Kidney (tissue), 14 donors: ENCODE results near the gene ADD2. TPM values are rescaled to one million over a fixed set of nuclear protein-coding genes. Genes with fewer than 3 reads are reported as not detected.

ENCODE experiments used
- DNase-seq, 5 donors: peaks; one replicate each; pipeline ENCODE4 v3.0.0-alpha.2; 2013 to 2020
- FAIRE-seq: peaks from 2 replicates; lab custom pipeline; 2012; peaks lifted over from hg19 to GRCh38; lab: Jason Lieb, UNC
- H3K27ac ChIP-seq, 2 donors: one replicate each; pipeline ENCODE4 v1.7.0; 2013; ENCODE audit warnings: low read depth in 2 of 2, low read length in 2 of 2, inconsistent platforms in 1 of 2
- H3K27me3 ChIP-seq: one replicate; pipeline ENCODE4 v1.7.1; 2013; ENCODE audit warnings: low read length, inconsistent platforms; ENCODE audit not compliant: control insufficient read depth, insufficient read depth
- H3K36me3 ChIP-seq, 3 donors: one replicate each; pipeline versions ENCODE4 v1.7.0 to v1.7.1; 2013; ENCODE audit warnings: low read length in 3 of 3, control low read depth in 1 of 3, inconsistent platforms in 1 of 3; ENCODE audit not compliant: insufficient read depth in 3 of 3, control insufficient read depth in 2 of 3
- H3K4me1 ChIP-seq, 3 donors: one replicate each; pipeline versions ENCODE4 v1.7.0 to v1.7.1; 2013; ENCODE audit warnings: low read length in 3 of 3, inconsistent platforms in 1 of 3, low read depth in 1 of 3; ENCODE audit not compliant: control insufficient read depth in 2 of 3, insufficient read depth in 2 of 3
- H3K4me3 ChIP-seq, 3 donors: one replicate each; pipeline versions ENCODE4 v1.7.0 to v1.8.1; 2013; ENCODE audit warnings: low read length in 3 of 3, control low read depth in 1 of 3, inconsistent platforms in 1 of 3
- H3K9ac ChIP-seq, 3 donors: one replicate each; pipeline versions ENCODE4 v1.7.0 to v1.7.1; 2013; ENCODE audit warnings: low read length in 3 of 3, control low read depth in 1 of 3, inconsistent platforms in 1 of 3
- H3K9me3 ChIP-seq, 3 donors: one replicate each; pipeline versions ENCODE4 v1.7.0 to v1.7.1; 2013; ENCODE audit warnings: low read length in 3 of 3, control low read depth in 1 of 3, inconsistent platforms in 1 of 3; ENCODE audit not compliant: control insufficient read depth in 2 of 3, insufficient read depth in 1 of 3
- intact Hi-C: fragments of 100-400 bp; cut with DNase I; formaldehyde crosslinking; loops from one replicate; pipeline ENCODE4 v1.11.1; 2022
- polyA plus RNA-seq: library from polyadenylated mRNA; stranded (reverse); fragments of 350-450 nt; fragmentation: Illumina TruSeq; extraction: RNeasy Lipid Tissue Mini Kit (QIAGEN cat#74804); gene quantifications from one replicate; pipeline ENCODE4 v1.2.3, GENCODE V29; 2014; ENCODE audit warnings: low read depth, low replicate concordance; ENCODE audit not compliant: insufficient read depth
- total RNA-seq: library from RNA; stranded (reverse); fragmentation: NEBNext Ultra II Directional; extraction: Animal tissue kit (Norgen Biotek cat#: 25700); gene quantifications from one replicate; pipeline ENCODE4 v1.2.1, GENCODE V29; 2021
- TF ChIP-seq, protein P1 (sequence below): IDR thresholded peaks from 3 replicates; pipeline ENCODE4 v1.5.1; 2012; ENCODE audit warnings: mild to moderate bottlenecking, moderate library complexity, borderline replicate concordance; ENCODE audit not compliant: insufficient read depth; ENCODE audit errors: extremely low read depth
- donor health status: control.
- donor health status: control.
- donor health status: control.
- donor health status: control.
- donor health status: control.
- donor health status: DM: yes; HTN: yes; CAD: no.
- donor health status: Normal renal cell carcinoma (clear cell type).

The ADD2 gene
- total and polyA plus RNA-seq, 2 donors from 2014 or later, result 2.9 TPM; not detected in 1

DNA sequence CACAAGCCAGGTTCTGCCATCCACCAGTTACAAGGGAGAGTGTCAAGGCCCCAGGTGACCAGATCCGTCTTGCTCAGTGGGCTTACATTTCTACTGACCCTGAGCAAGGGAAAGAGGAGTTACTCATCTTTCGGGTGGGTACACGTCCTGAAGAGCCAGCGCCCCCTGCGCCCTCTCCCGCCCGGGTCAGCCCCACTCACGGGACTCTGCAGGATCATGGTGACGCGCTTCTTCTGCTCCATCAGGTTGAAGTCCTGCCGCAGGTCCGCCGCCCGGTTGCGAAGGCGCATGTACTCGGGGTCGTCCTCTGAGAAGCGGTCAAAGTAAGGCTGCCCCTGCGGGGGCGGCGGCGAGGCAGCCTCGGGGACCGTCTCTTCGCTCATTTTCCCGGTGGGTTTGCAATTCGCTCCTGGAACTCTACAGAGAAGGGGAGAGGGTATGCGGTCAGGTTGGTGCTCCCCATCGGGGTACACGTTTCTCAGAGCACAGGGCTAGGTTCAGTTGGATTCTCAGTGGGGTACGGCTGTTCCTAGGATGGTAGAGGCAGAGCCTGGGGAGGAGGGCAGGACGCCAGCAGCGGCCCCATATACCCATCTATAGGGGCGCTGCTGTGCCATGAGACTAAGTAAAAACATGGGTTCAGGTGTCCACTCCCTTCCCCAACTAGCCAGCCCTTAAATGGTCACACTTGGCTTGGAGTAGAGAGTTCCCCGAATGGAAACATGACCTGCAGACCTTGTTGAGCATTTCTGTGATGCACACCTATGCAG lies 61.8 kb downstream of the ADD2 start:
- no peak overlapping the region for H3K9ac ChIP-seq
- H3K36me3 ChIP-seq, result no peaks in the 10 kb centered on the region
- no peaks in the 10 kb centered on the region for H3K9me3 ChIP-seq
- no peak overlapping the region for H3K27ac ChIP-seq
- TF ChIP-seq, protein P1, sequence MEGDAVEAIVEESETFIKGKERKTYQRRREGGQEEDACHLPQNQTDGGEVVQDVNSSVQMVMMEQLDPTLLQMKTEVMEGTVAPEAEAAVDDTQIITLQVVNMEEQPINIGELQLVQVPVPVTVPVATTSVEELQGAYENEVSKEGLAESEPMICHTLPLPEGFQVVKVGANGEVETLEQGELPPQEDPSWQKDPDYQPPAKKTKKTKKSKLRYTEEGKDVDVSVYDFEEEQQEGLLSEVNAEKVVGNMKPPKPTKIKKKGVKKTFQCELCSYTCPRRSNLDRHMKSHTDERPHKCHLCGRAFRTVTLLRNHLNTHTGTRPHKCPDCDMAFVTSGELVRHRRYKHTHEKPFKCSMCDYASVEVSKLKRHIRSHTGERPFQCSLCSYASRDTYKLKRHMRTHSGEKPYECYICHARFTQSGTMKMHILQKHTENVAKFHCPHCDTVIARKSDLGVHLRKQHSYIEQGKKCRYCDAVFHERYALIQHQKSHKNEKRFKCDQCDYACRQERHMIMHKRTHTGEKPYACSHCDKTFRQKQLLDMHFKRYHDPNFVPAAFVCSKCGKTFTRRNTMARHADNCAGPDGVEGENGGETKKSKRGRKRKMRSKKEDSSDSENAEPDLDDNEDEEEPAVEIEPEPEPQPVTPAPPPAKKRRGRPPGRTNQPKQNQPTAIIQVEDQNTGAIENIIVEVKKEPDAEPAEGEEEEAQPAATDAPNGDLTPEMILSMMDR, result no peak
- intact Hi-C loops, result no loop called here
- no peaks in the 10 kb centered on the region for H3K4me1 ChIP-seq
- no peaks in the 10 kb centered on the region for H3K27me3 ChIP-seq
- H3K4me3 ChIP-seq, result no peak overlapping the region
- FAIRE-seq (no peak), DNase-seq (no peak)

DNA sequence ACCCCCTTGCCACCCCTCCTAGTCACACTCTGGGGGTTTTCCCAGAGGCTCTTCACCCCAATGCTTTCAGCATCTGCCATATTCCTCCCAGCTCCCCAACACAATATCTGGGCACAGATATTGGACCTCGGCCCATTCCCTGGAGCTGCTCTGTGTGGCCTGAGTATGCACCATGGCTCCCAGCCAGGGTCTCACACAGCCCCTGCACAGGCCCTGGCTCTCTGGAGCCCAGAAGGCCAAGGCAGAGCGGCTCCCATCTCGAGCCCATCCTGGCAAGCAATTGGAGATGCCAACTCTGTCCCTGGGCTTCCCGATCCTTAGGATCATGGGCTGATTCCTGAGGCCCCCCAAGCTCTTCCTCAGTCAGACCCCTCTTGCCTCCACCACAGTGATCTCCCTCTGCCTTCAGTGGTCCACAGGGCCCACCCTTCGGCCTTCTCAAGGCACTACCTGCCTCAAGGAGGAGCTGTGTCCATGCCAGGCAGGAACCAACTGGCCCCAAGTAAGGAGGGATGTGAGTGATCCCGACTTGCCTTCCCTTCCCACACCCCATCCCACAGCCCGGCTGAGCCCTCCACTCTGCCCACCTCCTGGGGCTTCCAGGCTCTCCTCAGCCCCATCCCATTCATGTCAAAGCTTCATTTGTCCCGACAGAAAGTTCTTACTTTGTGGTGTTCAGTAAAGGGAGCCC lies 62.7 kb downstream of the ADD2 start:
- no peak for FAIRE-seq
- H3K27ac ChIP-seq, result no peak overlapping the region
- H3K9me3 ChIP-seq, result no peaks in the 10 kb centered on the region
- no peaks in the 10 kb centered on the region for H3K4me1 ChIP-seq
- H3K36me3 ChIP-seq, result no peaks in the 10 kb centered on the region
- no peak for DNase-seq
- H3K9ac ChIP-seq, result no peak overlapping the region
- H3K4me3 ChIP-seq, result no peak overlapping the region
- intact Hi-C loops, result no loop called here
- H3K27me3 ChIP-seq, result no peaks in the 10 kb centered on the region
- TF ChIP-seq, protein P1, result no peak

DNA sequence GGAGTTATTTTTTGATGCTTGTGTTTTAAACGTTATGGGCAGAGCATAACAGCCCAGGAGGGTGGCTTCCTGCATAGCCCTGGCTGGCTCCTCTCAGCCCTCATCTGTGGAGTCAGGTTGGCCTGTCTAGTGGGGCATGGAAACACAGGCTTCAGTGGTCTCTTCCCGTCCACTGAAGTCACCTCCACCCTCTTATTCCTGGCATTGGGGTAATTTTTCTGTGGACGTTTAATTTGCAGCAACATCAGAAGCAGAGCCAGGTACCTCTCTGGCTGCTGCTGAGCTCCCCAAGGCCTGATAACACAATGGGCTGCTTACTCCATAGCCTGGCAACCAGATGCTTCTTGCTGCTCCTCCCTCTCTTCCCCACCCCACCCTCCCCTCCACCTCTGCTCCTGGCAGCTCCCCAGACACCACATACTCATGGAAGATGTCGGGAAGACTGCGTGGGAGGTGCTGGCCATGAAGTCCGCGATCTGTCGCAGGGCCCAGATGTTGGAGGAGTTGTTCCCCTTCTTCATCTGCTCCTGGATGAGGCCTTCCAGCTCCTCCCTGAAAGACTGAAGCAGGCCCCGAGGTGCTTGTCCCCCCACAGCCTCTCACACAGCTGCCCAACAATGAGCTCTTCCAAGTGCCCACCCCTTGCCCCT lies 64.0 kb downstream of the ADD2 start:
- intact Hi-C loops, result no loop called here
- no peaks in the 10 kb centered on the region for H3K4me1 ChIP-seq
- no peak for DNase-seq
- no peaks in the 10 kb centered on the region for H3K9me3 ChIP-seq
- no peak overlapping the region for H3K4me3 ChIP-seq
- TF ChIP-seq, protein P1, result no peak
- H3K36me3 ChIP-seq, result no peaks in the 10 kb centered on the region
- no peak for FAIRE-seq
- no peak overlapping the region for H3K27ac ChIP-seq
- H3K27me3 ChIP-seq, result no peaks in the 10 kb centered on the region
- no peak overlapping the region for H3K9ac ChIP-seq
